GM18867 (cell line): Measurements from ENCODE around the gene KRTAP4-2.
"Not testable (repeated sequence)": the region's sequence is repeated elsewhere in the genome, so short reads cannot be mapped to it uniquely, and the experiment has no call there.

Source experiments
- ATAC-seq: cut with Tn5 transposase; IDR thresholded peaks from one replicate; pipeline ENCODE4 v1.9.1; 2021; ENCODE audit warnings: mild to moderate bottlenecking, moderate library complexity; ENCODE audit not compliant: unreplicated experiment

KRTAP4-2 gene

GRCh38 chr17:41167561-41167960 is 10.5 kb downstream of the KRTAP4-2 start:
- ATAC-seq, result no peak

- ATAC-seq, result no peak
Measured at GRCh38 chr17:41163828-41164227, 14.2 kb downstream of the KRTAP4-2 start.

- ATAC-seq, result no peak
Measured at GRCh38 chr17:41160648-41161047, 17.4 kb downstream of the KRTAP4-2 start, which contains the start of gene KRTAP4-4. Gene KRTAP4-4 (minus strand): TSS chr17:41160748. CDS start chr17:41160691, 57 bp downstream.

- ATAC-seq, result not testable (repeated sequence)
Measured at GRCh38 chr17:41160190-41160589, 17.8 kb downstream of the KRTAP4-2 start.

GRCh38 chr17:41153856-41154255 is 24.2 kb downstream of the KRTAP4-2 start:
- ATAC-seq, result no peak

- no peak for ATAC-seq
Measured at GRCh38 chr17:41151525-41151924, 26.5 kb downstream of the KRTAP4-2 start.

- ATAC-seq, result no peak
Measured at GRCh38 chr17:41150026-41150425, 28.0 kb downstream of the KRTAP4-2 start.

GRCh38 chr17:41149652-41149985 is 28.4 kb downstream of the KRTAP4-2 start, which contains the start of gene KRTAP4-5:
Gene KRTAP4-5 (minus strand): TSS chr17:41149825. CDS start chr17:41149767, 58 bp downstream.
- ATAC-seq, result no peak

GRCh38 chr17:41148971-41149651 is 28.9 kb downstream of the KRTAP4-2 start:
- ATAC-seq, result not testable (repeated sequence)

- ATAC-seq, result no peak
Measured at GRCh38 chr17:41147531-41148204, 30.4 kb downstream of the KRTAP4-2 start.

GRCh38 chr17:41145261-41145660 is 32.8 kb downstream of the KRTAP4-2 start:
- ATAC-seq, result no peak

GRCh38 chr17:41144846-41145245 is 33.2 kb downstream of the KRTAP4-2 start:
- no peak for ATAC-seq

GRCh38 chr17:41141361-41141760 is 36.7 kb downstream of the KRTAP4-2 start:
- no peak for ATAC-seq

- ATAC-seq, result no peak
Measured at GRCh38 chr17:41140360-41141131, 37.5 kb downstream of the KRTAP4-2 start, which contains the start of gene KRTAP4-6. Gene KRTAP4-6 (minus strand): TSS chr17:41140544. CDS start chr17:41140487, 57 bp downstream.

- ATAC-seq, result not testable (repeated sequence)
Measured at GRCh38 chr17:41139865-41140264, 38.2 kb downstream of the KRTAP4-2 start.

GRCh38 chr17:41133880-41134735 is 43.9 kb downstream of the KRTAP4-2 start:
- no peak for ATAC-seq

GRCh38 chr17:41131979-41132378 is 46.0 kb downstream of the KRTAP4-2 start:
- no peak for ATAC-seq
